Hepatocyte (in vitro differentiated cells): ENCODE data around the gene LYPD1.

Experiments
- CTCF ChIP-seq: fragments of 200-600 bp; sonication (generic); IDR thresholded peaks from 2 replicates; pipeline ENCODE4 v1.5.1; 2016; ENCODE audit warnings: antibody characterized with exemption, mild to moderate bottlenecking; ENCODE audit not compliant: poor library complexity
- EZH2 ChIP-seq: fragments of 200-600 bp; sonication (generic); IDR thresholded peaks from 2 replicates; pipeline ENCODE4 v1.6.1; 2016; ENCODE audit warnings: antibody characterized with exemption, mild to moderate bottlenecking, borderline replicate concordance
- EZH2phosphoT487 ChIP-seq: fragments of 200-600 bp; sonication (generic); IDR thresholded peaks from one replicate; pipeline ENCODE4 v1.6.1; 2018; ENCODE audit warnings: antibody characterized with exemption, mild to moderate bottlenecking, low read depth, moderate library complexity; ENCODE audit not compliant: unreplicated experiment, severe bottlenecking

- TF ChIP-seq CTCF (no peak), EZH2phosphoT487 (no peak), EZH2 (no peak)
Observed at GRCh38 chr2:132654968-132655367, 15.0 kb downstream of the LYPD1 start.
